ENCODE results near the gene DAAM1.

Gene DAAM1

DNA sequence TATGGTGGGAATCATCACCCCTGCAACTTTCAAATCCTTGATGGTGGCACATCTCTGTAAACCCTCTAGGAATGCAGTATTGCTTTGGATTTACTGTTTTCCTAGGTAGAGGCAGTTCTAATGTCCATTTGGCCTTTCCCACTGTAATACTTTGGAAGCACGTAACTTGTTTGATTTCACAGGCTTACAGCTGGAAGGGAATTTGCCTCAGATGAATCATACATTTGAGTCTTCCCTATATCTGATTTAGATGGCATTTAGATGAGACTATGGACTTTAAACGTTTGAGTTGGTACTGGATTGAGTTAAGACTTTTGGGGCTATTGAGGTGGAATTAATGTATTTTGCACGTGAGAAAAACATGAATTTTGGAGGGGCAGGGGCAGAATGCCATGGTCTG is 35.9 kb downstream of the DAAM1 start:
- DNase-seq (ENCODE audit: low read depth): no peak
- TF ChIP-seq, protein P1, sequence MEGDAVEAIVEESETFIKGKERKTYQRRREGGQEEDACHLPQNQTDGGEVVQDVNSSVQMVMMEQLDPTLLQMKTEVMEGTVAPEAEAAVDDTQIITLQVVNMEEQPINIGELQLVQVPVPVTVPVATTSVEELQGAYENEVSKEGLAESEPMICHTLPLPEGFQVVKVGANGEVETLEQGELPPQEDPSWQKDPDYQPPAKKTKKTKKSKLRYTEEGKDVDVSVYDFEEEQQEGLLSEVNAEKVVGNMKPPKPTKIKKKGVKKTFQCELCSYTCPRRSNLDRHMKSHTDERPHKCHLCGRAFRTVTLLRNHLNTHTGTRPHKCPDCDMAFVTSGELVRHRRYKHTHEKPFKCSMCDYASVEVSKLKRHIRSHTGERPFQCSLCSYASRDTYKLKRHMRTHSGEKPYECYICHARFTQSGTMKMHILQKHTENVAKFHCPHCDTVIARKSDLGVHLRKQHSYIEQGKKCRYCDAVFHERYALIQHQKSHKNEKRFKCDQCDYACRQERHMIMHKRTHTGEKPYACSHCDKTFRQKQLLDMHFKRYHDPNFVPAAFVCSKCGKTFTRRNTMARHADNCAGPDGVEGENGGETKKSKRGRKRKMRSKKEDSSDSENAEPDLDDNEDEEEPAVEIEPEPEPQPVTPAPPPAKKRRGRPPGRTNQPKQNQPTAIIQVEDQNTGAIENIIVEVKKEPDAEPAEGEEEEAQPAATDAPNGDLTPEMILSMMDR (IDR thresholded peaks at IDR 0.05; ENCODE audit: insufficient read depth, low read depth, low read length, missing control alignments): no peak
- no peak overlapping the region for H3K4me3 ChIP-seq (ENCODE audit: low read depth, low read length)

DNA sequence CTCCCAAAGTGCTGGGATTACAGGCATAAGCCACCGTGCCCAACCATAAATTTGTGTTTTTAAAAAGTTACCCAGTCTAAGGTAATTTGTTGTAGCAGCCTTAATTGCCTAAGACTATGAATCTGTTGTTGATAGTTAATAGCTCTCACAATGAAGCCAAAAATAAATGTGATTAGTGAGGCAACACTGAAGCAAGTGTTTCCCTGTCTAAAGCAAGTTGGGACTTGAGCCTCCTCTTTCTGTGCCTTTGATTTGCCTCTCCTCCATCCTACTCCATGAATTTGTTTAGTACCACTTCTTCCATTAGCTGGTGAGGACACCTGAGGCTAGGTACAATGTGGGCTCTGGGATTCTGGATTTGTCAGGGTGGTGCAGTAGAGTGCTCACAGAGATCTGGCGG is 36.8 kb downstream of the DAAM1 start:
- H3K4me3 ChIP-seq (ENCODE audit: low read depth, low read length): no peak overlapping the region
- DNase-seq (ENCODE audit: low read depth): no peak
- TF ChIP-seq, protein P1 (IDR thresholded peaks at IDR 0.05; ENCODE audit: insufficient read depth, low read depth, low read length, missing control alignments): no peak

DNA sequence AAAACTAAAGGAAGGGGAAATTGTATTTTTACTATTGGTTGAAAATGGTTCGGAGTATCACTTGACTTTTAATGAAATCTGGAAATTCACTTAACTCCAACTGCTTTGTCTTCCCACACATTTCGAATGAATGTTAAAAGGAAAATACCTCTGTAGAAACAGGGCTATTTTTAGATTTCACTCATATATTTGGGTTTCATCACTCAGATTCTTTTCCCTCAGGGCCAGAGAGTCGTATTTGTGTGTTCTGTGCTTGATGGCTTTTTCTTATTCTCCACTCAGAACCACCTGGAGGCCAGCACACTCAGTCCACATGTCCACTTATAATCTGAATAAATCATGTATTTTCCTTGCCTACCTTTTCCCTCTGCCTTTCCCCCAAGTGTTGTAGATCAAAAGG is 40.0 kb downstream of the DAAM1 start:
- no peak for DNase-seq (ENCODE audit: low read depth)
- H3K4me3 ChIP-seq (ENCODE audit: low read depth, low read length): no peak overlapping the region
- TF ChIP-seq, protein P1 (IDR thresholded peaks at IDR 0.05; ENCODE audit: insufficient read depth, low read depth, low read length, missing control alignments): no peak

DNA sequence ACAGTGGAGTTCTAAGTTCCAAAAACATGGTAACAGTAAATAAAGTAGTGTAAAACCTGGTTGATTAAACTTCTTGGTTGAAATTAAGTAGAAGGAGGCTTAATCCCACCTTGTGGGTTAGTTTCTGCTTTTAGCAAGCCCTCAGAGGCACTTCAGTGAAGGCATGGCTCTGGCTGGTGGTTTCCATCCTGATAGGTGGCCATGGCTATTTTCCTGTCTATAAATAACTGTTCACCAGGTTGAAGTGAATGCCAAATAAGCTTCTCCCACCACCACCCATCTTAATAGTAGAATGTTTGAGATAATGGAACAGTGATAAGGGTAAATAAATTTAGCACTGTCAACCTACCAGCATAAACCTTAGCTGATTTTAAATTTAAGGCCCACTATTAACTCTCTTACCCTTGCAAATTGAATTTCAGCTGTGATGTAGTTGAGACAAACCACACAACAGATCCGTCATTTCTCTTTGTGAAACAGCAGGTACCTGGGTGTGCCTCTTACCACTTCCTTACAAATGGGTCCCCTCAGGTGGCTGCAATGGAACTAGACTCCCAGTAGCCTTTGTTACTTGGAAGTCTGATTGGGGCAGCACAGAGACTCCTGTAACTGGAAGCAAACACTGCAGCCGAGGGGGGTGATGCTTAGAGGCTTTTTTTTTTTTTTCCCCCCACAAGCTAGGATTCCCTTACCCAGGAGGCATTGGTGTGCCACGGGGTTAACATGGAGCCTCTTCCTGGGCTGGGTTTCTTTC is 41.4 kb downstream of the DAAM1 start:
- TF ChIP-seq, protein P1 (IDR thresholded peaks at IDR 0.05; ENCODE audit: insufficient read depth, low read depth, low read length, missing control alignments): no peak
- no peak overlapping the region for H3K4me3 ChIP-seq (ENCODE audit: low read depth, low read length)
- peak; percentile 16 for DNase-seq (ENCODE audit: low read depth)

DNA sequence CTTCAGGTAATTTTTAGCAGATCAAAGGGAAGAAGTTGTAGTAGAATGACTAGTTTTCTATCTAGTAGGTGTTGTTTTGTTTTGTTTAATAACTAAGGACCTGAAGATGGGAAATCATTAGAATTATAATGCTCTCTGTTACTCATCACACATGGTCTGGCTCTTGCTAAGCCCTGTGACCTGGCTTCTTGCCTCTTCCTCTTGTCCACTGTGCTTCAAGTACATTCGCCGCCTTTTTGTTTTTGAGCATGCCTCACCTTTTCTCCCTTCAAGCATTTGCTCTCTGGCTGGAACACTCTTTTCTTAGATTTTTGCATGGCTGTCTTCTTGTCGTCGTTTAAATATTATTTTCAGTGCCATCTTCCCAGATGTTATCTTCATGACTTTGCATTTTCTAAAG is 47.7 kb downstream of the DAAM1 start:
- no peak for DNase-seq (ENCODE audit: low read depth)
- no peak overlapping the region for H3K4me3 ChIP-seq (ENCODE audit: low read depth, low read length)
- TF ChIP-seq, protein P1 (IDR thresholded peaks at IDR 0.05; ENCODE audit: insufficient read depth, low read depth, low read length, missing control alignments): no peak

DNA sequence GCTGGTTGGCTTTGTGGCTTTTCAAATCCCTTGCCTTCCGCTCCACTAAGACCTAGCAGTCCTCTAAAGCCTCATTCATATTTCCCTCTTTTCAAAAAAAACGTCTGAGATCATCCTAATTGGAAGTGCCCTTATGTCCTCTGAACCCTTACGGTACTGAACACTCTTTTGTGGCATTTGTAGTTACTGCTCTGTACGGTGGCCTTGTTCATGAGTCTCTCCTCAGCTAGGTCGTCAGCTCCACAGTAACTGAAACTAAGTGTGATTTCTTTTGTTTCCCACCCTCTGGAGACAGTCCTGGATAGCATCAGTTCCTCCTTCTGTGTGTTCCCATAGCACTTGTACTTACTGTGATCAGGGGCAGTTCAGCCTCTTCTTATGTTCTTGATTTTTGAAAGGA is 49.7 kb downstream of the DAAM1 start:
- no peak overlapping the region for H3K4me3 ChIP-seq (ENCODE audit: low read depth, low read length)
- TF ChIP-seq, protein P1 (IDR thresholded peaks at IDR 0.05; ENCODE audit: insufficient read depth, low read depth, low read length, missing control alignments): no peak

DNA sequence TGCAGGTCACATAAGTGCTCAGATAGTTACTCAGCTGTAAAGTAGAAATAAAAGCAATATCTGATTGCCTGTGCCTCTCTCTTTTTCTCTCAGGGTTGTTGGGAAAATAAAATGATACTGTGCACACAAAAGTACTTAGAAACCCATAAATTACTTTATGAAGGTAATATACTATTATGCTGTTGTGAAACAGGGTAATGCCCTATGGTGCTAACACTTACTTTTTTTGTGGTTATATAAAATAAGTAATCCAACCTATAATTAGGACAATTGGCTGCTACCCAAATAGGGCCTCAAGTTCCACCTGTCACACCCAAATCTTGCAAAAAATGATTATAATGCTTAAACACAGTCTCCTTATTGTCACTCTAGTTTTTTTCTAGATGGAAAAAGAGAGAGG is 50.6 kb downstream of the DAAM1 start:
- H3K4me3 ChIP-seq (ENCODE audit: low read depth, low read length): no peak overlapping the region
- DNase-seq (ENCODE audit: low read depth): no peak
- TF ChIP-seq, protein P1 (IDR thresholded peaks at IDR 0.05; ENCODE audit: insufficient read depth, low read depth, low read length, missing control alignments): no peak

More for the DNA sequence above, 49.7 kb downstream of the DAAM1 start:
- no peak for DNase-seq (ENCODE audit: low read depth)

Data from GM12865 (cell line).